GM19397 (cell line): Measurements from ENCODE around the gene RNASE13.
"Not testable (repeated sequence)": the region's sequence is repeated elsewhere in the genome, so short reads cannot be mapped to it uniquely, and the experiment has no call there.

Experiments
- ATAC-seq: cut with Tn5 transposase; IDR thresholded peaks from one replicate; pipeline ENCODE4 v1.9.1; 2021; ENCODE audit warnings: mild to moderate bottlenecking, moderate library complexity; ENCODE audit not compliant: unreplicated experiment

The RNASE13 gene

DNA sequence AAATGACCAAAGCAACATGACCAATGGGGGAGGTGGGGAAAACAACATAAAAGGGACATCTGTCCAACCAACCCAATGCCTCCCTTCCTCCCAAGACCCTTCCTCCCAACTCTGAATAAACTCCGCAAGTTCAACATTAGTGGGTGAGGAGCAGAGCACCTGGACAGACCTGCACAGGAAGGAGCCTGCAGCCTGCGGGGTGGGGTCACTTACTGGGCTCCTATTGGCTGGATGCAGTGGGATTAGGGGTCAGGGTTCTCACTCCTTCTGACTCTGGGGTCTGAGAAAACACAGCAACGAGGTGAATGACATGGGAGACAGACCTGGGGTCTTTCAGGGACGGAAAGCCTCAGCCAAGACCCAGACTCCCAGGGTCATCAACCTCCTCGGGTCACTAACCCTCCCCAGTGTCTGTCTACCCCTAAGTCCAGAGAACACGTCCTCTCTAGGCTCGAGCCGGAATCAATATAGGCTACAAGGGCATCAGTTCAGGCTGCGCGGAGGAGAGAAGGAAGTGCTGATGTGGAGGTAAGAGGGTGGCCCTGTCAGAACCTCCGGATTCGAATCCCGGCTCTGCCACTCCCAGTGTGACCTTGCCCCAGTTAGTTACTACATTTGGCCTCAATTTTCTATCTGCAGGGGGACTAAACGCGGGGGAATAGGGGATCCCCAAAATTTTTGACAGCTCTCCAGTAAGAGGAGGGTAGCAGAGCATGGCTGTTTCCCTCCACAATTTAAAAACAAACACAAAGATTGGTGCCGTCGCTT lies 10.6 kb downstream of the RNASE13 start:
- no peak for ATAC-seq

DNA sequence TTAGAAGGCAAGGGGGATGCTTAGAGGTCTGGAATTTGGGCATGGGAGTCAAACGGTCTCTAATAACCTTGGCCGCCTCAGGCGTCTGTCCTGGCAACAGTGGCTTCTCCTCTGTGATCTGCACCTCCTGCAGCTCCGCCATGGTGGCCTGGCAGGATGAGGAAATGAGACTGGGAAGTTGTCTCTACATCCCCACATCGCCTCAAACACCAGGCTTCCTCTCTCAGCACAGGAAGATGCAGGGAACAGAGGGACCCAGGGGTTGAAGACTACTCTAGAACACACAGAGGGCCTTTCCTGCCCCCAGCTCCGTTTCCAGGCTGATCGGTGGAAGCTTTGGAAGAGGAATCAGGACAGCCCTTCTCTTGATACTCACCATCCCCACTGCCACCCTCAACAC lies 11.4 kb downstream of the RNASE13 start:
- ATAC-seq = no peak

DNA sequence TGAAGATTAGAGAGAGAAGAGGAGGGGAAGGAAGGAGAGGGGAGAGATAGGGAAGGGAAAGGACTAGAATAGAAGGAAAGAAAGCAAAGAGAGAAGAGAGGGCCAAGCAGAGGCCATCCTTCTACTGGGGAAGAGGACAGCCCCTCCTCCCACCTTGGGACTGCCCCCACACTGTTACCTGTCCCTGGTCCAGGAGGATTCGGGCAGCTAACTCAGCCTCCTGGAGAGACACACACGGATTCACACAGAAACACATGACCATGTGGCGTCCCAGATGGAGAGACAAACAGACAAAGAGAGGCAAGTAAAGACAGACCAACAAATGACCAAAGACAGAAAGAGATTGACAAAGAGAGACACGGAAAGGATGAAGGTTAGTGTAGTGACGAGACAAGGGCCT lies 11.9 kb downstream of the RNASE13 start:
- no peak for ATAC-seq

- no peak for ATAC-seq
These were observed 13.5 kb downstream of the RNASE13 start for GRCh38 chr14:21020977-21021545.

- ATAC-seq = no peak
These were observed 15.2 kb downstream of the RNASE13 start for GRCh38 chr14:21019366-21019765.

- no peak for ATAC-seq
These were observed 15.8 kb downstream of the RNASE13 start for GRCh38 chr14:21018781-21019180.

DNA sequence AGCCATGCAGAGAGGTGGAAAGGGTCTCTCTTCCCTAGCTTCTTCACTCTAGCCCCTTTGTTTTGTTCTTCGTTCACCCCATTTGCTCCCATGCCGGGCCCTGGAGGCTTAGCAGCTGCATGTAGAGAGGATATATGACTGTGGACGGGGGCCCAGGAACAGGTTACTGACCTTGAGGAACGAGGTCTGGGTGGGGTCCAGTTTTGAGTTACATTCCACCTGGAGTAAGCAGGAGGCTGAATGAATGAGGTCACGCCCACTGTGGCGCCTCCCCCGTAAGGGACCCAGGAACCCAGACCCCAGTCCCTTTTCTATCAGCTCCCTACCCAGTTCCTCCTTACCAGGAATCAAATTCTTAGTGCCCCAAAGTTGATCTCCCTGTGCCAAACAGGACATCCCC lies 16.3 kb downstream of the RNASE13 start:
- ATAC-seq = no peak

DNA sequence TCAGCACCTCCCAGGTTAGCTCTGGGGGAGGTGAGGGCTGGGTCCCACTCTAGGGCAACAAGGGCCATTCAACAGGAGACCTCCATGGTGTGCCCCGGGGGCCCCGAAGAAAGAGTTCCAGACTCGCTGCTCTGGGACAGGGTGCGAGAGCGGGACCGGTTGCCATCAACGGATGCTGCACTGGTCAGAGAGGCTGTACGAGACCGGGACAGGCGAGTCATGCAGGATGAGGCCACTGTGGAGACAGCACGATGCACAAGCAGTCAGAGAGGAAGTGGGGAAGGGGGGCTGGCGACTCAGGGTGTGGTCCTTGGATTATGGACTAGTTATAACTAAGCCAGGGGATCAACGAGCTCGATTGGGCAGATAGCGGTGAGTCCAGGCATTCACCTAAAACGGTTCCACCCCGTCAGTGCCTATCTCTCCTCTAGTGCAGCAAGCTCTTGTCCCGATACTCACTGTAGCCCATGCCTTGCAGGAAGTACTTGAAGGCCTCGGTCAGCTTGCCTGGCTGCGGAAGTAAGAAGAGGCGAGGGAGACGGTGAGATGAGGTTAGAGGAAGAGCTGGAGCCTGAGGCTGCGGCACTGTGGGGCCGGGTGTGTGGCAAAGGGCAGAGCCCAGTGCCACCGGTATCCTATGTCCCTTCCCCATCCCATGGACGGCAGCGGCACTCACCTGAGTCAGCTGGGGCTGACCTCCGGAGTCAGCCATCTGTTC lies 16.9 kb downstream of the RNASE13 start:
- no peak for ATAC-seq

- ATAC-seq = no peak
These were observed 18.0 kb downstream of the RNASE13 start for GRCh38 chr14:21016413-21017190.

GRCh38 chr14:21015312-21015711 lies 19.3 kb downstream of the RNASE13 start:
- no peak for ATAC-seq

GRCh38 chr14:21014761-21015190 lies 19.8 kb downstream of the RNASE13 start:
- no peak for ATAC-seq

GRCh38 chr14:21011136-21011535 lies 23.5 kb downstream of the RNASE13 start:
- ATAC-seq = no peak

DNA sequence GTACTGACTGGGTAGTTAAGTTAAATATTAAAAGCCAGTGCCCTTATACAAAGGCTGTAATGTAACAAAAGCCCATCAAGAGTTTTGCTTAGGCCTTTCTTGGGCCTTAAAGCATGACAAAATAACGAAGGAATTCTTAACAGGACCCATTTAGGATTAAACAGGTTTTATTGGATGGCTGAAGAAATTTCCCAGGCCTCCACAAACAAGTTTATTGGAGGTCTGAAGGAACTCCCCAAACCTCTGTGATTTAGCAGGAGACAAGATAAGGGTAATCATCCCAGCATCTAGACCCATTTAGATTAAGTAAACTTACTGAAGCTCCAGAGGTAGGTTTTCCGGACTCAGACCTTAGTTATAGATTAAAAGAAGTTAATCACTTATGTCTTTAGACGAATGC lies 24.9 kb downstream of the RNASE13 start:
- ATAC-seq = not testable (repeated sequence)

GRCh38 chr14:21003788-21004346 lies 30.7 kb downstream of the RNASE13 start:
- no peak for ATAC-seq

DNA sequence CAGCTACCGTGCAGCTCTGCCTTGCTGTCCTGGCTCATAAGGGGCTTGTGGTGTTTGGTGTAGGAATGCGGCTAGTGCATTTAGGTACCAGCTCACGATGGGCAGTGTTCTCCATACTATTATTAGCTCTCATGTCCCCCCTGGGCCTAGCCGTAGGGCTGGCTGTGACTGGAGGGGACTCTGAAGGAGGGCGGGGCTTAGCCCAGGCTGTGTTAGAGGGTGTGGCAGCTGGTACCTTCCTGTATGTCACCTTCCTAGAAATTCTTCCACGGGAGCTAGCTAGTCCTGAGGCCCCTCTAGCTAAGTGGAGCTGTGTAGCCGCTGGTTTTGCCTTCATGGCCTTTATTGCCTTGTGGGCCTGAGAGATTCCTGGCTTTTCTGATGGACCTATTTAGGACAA lies 33.4 kb downstream of the RNASE13 start:
- no peak for ATAC-seq

DNA sequence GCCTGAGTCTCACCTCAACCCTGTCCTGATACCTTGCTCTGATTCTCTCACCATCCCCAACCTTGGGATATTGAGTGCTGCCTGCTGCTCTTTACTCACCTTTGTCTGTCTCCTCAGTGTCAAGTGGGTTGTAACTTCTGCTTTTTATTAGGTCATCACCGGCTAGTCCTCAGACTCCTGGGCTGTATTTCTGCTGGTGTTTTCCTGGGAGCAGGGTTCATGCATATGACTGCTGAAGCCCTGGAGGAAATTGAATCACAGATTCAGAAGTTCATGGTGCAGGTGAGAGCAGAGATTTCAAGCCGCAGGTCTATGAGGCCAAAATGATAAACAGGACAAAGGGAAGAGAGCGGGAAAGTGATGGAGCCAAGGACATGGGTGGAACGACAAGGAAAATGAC lies 35.0 kb downstream of the RNASE13 start:
- ATAC-seq = no peak

DNA sequence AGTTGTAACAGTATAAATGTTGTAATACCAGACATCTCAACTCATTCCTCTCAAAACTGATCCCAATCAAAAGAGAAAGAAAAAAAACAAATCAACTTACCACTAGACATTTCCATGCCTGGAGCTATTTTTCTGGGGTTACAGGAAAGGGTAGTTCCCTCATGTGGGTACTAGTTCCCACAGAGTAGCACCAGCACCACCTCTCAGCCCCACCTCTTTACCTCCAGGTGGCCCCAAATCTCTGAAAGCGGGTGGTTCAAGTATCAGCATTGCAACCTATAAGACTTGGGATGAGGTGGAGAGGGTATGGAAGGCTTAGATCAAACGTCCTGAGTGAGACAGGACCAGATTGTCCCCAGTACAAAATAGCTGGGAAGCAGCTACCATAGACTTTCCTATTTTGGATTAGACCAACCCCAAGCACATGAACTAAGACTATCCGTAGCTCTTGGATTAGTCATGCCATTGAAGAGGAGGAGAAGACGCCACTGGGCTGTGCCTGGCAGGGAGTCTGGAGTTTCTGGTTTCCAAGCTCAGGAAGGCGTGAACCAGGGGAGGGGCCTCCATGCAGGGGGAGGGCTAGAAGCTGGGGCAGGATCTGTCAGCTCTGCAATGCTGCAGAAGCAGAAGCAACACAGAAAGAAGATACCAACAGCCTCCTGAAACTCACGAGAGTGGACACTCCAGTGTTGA lies 35.8 kb downstream of the RNASE13 start, which contains the start of gene SLC39A2:
Gene SLC39A2 (plus strand): TSS at position 620 of the 693 bp plus-strand sequence. CDS start 154 bp downstream, outside the sequence.
- ATAC-seq = no peak

DNA sequence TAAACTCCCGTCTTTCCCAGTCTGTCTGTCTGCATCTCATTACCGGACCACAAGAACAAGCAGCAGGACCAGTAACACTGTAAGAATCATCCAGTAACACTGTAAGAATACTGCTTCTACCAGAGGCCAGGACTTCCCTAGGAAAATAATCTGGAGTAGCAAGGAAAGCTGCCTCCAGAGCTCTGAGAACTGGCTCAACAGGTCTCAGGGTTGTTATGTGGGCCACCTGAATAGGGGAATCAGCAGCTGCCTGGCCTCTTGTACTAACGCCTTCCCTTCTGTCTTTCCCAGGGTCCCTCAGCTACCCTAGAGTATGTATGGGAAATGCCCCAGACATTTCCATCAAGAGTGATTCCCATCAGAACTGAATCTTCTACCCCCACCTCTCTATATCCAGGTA lies 36.5 kb downstream of the RNASE13 start:
- no peak for ATAC-seq

DNA sequence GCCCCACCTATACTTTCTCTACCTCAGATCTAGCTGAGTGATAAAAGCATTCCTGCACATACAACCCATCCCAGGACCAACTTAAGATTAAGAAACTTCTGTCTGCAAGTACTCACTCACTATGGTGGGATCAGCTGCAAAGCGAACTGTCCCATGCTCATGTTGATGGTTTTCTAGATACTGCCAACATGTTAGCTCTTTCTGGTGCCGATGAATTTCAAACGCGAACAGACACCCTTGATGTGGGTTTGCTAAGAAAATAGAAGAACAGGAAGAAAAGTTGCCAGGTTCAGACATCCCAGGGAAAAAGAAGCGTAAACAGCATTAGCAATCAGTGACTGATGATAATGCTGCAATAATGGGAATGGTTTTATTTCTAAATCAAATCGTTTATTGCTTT lies 37.0 kb downstream of the RNASE13 start:
- no peak for ATAC-seq

DNA sequence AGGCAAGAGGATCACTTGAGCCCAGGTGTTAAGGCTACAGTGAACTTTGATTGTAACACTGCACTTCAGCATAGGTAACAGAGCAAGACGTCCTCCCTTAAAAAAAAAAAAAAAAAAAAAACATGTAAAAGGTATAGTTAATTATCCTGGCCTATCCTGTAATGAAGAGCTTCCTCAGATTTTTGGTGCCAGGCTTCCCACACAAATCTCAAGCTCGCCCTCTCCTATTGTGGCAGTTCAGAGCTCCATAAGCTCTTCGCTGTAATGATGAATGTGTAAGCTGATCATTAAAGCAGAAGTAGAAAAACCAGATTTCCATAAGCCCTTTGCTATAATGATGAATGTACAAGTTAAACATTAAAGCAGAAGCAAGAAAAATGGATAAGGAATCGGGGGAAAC lies 37.5 kb downstream of the RNASE13 start:
- no peak for ATAC-seq
